HepG2 (cell line): ENCODE results near the gene SSU72. TPM values are rescaled to one million over a fixed set of nuclear protein-coding genes. Genes with fewer than 3 reads are reported as not detected.
A peak's percentile ranks its signal among the peaks of the same experiment; 100 is the strongest.

ENCODE experiments used
- AHR ChIP-seq: IDR thresholded peaks from 2 replicates; pipeline ENCODE4 v1.6.1; 2018; ENCODE audit warnings: missing genetic modification reagents, missing compliant biosample characterization
- KLF11 ChIP-seq: IDR thresholded peaks from 2 replicates; pipeline ENCODE4 v1.6.1; 2016; ENCODE audit warnings: missing compliant biosample characterization
- LCORL ChIP-seq, 2 experiments: fragments of 450-650 bp in 1 of 2; sonication (generic) in 1 of 2; formaldehyde crosslinking in 1 of 2; IDR thresholded peaks; 2 replicates each; pipeline versions ENCODE4 v1.5.0 to v1.6.1; 2017 to 2020; ENCODE audit warnings: antibody characterized with exemption in 1 of 2, missing genetic modification reagents in 1 of 2
- NR1H2 ChIP-seq: sonication (generic); formaldehyde crosslinking; IDR thresholded peaks from 2 replicates; pipeline ENCODE4 v1.8.1; 2022; ENCODE audit warnings: low read depth, missing genetic modification reagents, borderline replicate concordance
- PTBP1 ChIP-seq: fragments of 200-400 bp; formaldehyde crosslinking; IDR thresholded peaks from 2 replicates; pipeline ENCODE4 v1.6.1; 2018; ENCODE audit warnings: low read length, low read depth; ENCODE audit not compliant: poor library complexity, severe bottlenecking
- RAD51 ChIP-seq: fragments of 450-650 bp; IDR thresholded peaks from 2 replicates; pipeline ENCODE4 v1.6.1; 2016; ENCODE audit warnings: borderline replicate concordance
- THAP11 ChIP-seq: IDR thresholded peaks from 2 replicates; pipeline ENCODE4 v1.6.1; 2016; ENCODE audit warnings: missing biosample characterization, missing genetic modification reagents
- YEATS4 ChIP-seq: sonication (generic); formaldehyde crosslinking; IDR thresholded peaks from 2 replicates; pipeline ENCODE4 v1.4.0; 2020; ENCODE audit warnings: missing genetic modification reagents, borderline replicate concordance
- ZNF292 ChIP-seq: sonication (generic); formaldehyde crosslinking; IDR thresholded peaks from 2 replicates; pipeline ENCODE4 v1.8.1; 2022; ENCODE audit warnings: mild to moderate bottlenecking, low read depth, missing genetic modification reagents, borderline replicate concordance
- ZNF33A ChIP-seq: sonication (generic); formaldehyde crosslinking; IDR thresholded peaks from 2 replicates; pipeline ENCODE4 v1.5.1; 2020; ENCODE audit warnings: missing genetic modification reagents, mild to moderate bottlenecking, moderate library complexity, borderline replicate concordance
- ZNF44 ChIP-seq: sonication (generic); formaldehyde crosslinking; IDR thresholded peaks from 2 replicates; pipeline ENCODE4 v1.5.1; 2020; ENCODE audit warnings: mild to moderate bottlenecking, missing genetic modification reagents
- ZNF564 ChIP-seq: sonication (generic); formaldehyde crosslinking; IDR thresholded peaks from 2 replicates; pipeline ENCODE4 v1.8.1; 2023; ENCODE audit warnings: mild to moderate bottlenecking, missing genetic modification reagents
- ZNF670 ChIP-seq: sonication (generic); formaldehyde crosslinking; IDR thresholded peaks from 2 replicates; pipeline ENCODE4 v1.8.0; 2022; ENCODE audit warnings: mild to moderate bottlenecking, missing genetic modification reagents, borderline replicate concordance
- ZSCAN30 ChIP-seq: sonication (generic); formaldehyde crosslinking; IDR thresholded peaks from 2 replicates; pipeline ENCODE4 v1.5.0; 2020; ENCODE audit warnings: mild to moderate bottlenecking, missing genetic modification reagents
- polyA plus RNA-seq, 8 experiments: library from polyadenylated mRNA; depleted of rRNA in 3 of 8; stranded (reverse) in 7 of 8; unstranded in 1 of 8; fragments of >200 nt; fragmentation: Illumina TruSeq in 4 of 8; extraction: Trizol in 4 of 8; gene quantifications; 2 replicates each; pipeline versions ENCODE4 v1.2.1 to v1.2.3, GENCODE V29; 2011 to 2016; ENCODE audit warnings: low read depth in 4 of 8, missing spikeins in 1 of 8, mixed read lengths in 1 of 8; ENCODE audit not compliant: insufficient read depth in 1 of 8
- total RNA-seq, 5 experiments: library from RNA; depleted of rRNA; stranded (reverse); fragments of >200 nt; fragmentation: Illumina TruSeq; extraction: Trizol; gene quantifications; 2 replicates each; pipeline ENCODE4 v1.2.3, GENCODE V29; 2016; ENCODE audit warnings: low read depth in 1 of 5
- TF ChIP-seq, protein P1 (sequence below): sonication (generic); formaldehyde crosslinking; IDR thresholded peaks from 2 replicates; pipeline ENCODE4 v1.4.0; 2020; ENCODE audit warnings: mild to moderate bottlenecking, missing genetic modification reagents, borderline replicate concordance
- TF ChIP-seq, protein P2 (sequence below): sonication (generic); formaldehyde crosslinking; IDR thresholded peaks from 2 replicates; pipeline ENCODE4 v1.9.0; 2022; ENCODE audit warnings: missing genetic modification reagents, mild to moderate bottlenecking, borderline replicate concordance
- TF ChIP-seq, protein P3 (sequence below): sonication (generic); formaldehyde crosslinking; IDR thresholded peaks from 2 replicates; pipeline ENCODE4 v1.8.0; 2022; ENCODE audit warnings: missing genetic modification reagents, mild to moderate bottlenecking, inconsistent platforms, borderline replicate concordance
- TF ChIP-seq, protein P4 (sequence below): sonication (generic); formaldehyde crosslinking; IDR thresholded peaks from 2 replicates; pipeline ENCODE4 v1.8.0; 2022; ENCODE audit warnings: mild to moderate bottlenecking, missing genetic modification reagents, moderate library complexity

SSU72 gene
- total and polyA plus RNA-seq, 2 of the 13 experiments (the other 11 are each of a cell fraction or from before 2014, with no cell fraction given): 42.8 to 67.1 TPM

DNA sequence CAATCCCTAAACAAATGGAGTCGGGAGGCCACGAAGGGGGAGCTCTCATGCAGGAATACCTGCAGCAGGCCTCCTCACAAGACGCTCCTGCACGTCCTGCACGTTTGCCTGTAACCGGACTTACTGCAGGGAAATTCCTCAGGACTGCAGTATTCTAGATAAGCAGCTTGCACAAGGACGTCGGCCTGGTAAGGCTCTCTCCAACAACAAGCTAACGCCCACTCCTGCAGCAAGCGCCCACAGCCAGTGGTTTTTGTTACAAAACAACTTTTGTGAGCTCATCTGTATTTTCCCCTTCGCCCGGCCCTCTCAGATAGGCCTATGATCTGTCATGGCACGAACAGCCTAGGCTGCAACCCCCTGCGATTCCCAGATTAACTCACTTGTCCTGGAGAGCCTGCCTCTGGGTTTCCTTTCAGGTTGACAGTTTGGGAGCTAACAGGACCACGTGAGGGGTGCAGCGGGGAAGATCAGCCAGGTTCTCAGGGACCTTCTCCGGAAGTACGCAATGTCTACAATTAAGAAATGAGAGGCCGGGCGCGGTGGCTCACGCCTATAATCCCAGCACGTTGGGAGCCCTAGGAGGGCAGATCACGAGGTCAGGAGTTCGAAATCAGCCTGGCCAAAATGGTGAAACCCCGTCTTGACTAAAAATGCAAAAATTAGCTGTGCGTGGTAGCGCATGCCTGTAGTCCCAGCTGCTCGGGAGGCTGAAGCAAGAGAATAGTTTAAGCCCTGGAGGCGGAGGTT is 39.7 kb upstream of the SSU72 start (continued):
- TF ChIP-seq, protein P1, sequence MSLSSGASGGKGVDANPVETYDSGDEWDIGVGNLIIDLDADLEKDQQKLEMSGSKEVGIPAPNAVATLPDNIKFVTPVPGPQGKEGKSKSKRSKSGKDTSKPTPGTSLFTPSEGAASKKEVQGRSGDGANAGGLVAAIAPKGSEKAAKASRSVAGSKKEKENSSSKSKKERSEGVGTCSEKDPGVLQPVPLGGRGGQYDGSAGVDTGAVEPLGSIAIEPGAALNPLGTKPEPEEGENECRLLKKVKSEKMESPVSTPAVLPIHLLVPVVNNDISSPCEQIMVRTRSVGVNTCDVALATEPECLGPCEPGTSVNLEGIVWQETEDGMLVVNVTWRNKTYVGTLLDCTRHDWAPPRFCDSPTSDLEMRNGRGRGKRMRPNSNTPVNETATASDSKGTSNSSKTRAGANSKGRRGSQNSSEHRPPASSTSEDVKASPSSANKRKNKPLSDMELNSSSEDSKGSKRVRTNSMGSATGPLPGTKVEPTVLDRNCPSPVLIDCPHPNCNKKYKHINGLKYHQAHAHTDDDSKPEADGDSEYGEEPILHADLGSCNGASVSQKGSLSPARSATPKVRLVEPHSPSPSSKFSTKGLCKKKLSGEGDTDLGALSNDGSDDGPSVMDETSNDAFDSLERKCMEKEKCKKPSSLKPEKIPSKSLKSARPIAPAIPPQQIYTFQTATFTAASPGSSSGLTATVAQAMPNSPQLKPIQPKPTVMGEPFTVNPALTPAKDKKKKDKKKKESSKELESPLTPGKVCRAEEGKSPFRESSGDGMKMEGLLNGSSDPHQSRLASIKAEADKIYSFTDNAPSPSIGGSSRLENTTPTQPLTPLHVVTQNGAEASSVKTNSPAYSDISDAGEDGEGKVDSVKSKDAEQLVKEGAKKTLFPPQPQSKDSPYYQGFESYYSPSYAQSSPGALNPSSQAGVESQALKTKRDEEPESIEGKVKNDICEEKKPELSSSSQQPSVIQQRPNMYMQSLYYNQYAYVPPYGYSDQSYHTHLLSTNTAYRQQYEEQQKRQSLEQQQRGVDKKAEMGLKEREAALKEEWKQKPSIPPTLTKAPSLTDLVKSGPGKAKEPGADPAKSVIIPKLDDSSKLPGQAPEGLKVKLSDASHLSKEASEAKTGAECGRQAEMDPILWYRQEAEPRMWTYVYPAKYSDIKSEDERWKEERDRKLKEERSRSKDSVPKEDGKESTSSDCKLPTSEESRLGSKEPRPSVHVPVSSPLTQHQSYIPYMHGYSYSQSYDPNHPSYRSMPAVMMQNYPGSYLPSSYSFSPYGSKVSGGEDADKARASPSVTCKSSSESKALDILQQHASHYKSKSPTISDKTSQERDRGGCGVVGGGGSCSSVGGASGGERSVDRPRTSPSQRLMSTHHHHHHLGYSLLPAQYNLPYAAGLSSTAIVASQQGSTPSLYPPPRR (CRISPR knock-in tag): no peak
- no peak for TF ChIP-seq ZNF44 (CRISPR knock-in tag)
- no peak for TF ChIP-seq NR1H2 (CRISPR knock-in tag)
- TF ChIP-seq ZSCAN30 (CRISPR knock-in tag): no peak
- TF ChIP-seq PTBP1: peak; percentile 61
- TF ChIP-seq ZNF564 (CRISPR knock-in tag): no peak
- no peak for TF ChIP-seq THAP11
- TF ChIP-seq LCORL (IDR thresholded peaks at IDR 0.05): no peak
- no peak for TF ChIP-seq LCORL (CRISPR knock-in tag; IDR thresholded peaks at IDR 0.05)
- TF ChIP-seq, protein P2, sequence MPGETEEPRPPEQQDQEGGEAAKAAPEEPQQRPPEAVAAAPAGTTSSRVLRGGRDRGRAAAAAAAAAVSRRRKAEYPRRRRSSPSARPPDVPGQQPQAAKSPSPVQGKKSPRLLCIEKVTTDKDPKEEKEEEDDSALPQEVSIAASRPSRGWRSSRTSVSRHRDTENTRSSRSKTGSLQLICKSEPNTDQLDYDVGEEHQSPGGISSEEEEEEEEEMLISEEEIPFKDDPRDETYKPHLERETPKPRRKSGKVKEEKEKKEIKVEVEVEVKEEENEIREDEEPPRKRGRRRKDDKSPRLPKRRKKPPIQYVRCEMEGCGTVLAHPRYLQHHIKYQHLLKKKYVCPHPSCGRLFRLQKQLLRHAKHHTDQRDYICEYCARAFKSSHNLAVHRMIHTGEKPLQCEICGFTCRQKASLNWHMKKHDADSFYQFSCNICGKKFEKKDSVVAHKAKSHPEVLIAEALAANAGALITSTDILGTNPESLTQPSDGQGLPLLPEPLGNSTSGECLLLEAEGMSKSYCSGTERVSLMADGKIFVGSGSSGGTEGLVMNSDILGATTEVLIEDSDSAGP: no peak
- no peak for TF ChIP-seq RAD51
- TF ChIP-seq AHR (CRISPR knock-in tag): no peak
- TF ChIP-seq ZNF292 (CRISPR knock-in tag): no peak; the same call in 1 of the 2 replicates
- TF ChIP-seq ZNF33A (CRISPR knock-in tag): no peak
- TF ChIP-seq KLF11: no peak
- TF ChIP-seq, protein P3, sequence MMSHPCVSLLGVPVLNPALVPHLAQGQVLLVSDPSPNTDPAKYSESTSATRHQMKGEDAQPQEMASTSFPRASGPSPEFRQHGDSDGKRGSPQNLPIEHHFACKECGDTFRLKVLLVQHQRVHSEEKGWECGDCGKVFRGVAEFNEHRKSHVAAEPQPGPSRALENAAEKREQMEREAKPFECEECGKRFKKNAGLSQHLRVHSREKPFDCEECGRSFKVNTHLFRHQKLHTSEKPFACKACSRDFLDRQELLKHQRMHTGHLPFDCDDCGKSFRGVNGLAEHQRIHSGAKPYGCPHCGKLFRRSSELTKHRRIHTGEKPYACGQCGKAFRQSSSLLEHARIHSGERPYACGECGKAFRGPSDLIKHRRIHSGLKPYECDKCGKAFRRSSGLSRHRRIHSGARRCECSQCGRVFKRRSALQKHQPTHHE (CRISPR knock-in tag): no peak
- TF ChIP-seq, protein P4, sequence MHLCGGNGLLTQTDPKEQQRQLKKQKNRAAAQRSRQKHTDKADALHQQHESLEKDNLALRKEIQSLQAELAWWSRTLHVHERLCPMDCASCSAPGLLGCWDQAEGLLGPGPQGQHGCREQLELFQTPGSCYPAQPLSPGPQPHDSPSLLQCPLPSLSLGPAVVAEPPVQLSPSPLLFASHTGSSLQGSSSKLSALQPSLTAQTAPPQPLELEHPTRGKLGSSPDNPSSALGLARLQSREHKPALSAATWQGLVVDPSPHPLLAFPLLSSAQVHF: no peak
- TF ChIP-seq ZNF670: no peak
- TF ChIP-seq YEATS4 (CRISPR knock-in tag): peak; percentile 13; the same call in 1 of the 2 replicates
